ENCODE results near the gene IGSF21.

DNA sequence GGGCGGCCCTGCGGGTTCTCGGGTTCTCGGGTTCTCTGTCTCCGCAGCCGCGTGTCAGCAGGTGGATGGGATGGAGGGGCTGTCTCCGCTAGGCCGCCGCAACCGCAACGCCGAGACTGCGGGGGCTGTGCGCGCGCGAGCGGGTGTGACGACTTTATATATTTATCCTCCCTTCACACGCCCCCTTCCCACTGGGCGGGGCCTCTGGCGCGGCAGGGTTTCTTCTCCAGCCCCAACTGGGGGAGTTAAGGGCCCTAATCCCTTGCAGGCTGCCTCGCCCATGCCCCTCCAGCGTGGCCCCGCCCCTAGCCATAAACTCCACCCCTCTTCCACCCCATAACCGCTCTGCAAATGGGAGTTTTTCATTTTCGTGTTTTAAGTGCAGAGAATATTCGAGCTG, 3.4 kb downstream of the IGSF21 start:
- TF ChIP-seq CTCF (IDR thresholded peaks at IDR 0.05; ENCODE audit: low read length): no peak
- no peak for TF ChIP-seq EZH2 (IDR thresholded peaks at IDR 0.05; ENCODE audit: borderline replicate concordance, low read length)

Data from OCI-LY1 (cell line).